ENCODE results near the gene HIVEP3.

Gene HIVEP3

GRCh38 chr1:41891199-41891896 is 27.4 kb downstream of the HIVEP3 start:
- H3K4me1 ChIP-seq (ENCODE audit: control insufficient read depth, insufficient read depth, low read length): peaks cover 2% of the 10 kb centered on the region; the same call in 1 of the 2 replicates
- H3K36me3 ChIP-seq (ENCODE audit: control insufficient read depth in 2 of 2, insufficient read depth in 1 of 2, low read length in 2 of 2): no peaks in the 10 kb centered on the region
- ChIA-PET CTCF (no interaction called here), POLR2A (interaction anchor here (0.7 kb wide), 1 partner anchor 29 kb away, joined by 3 read pairs; no protein-coding TSS in a partner anchor)
- TF ChIP-seq PRDM1 (tag by site-specific recombination; IDR thresholded peaks at IDR 0.05): peak; percentile 52
- no peak for TF ChIP-seq PRDM2 (tag by site-specific recombination; IDR thresholded peaks at IDR 0.05; ENCODE audit: borderline replicate concordance)
- no peak for TF ChIP-seq ZNF341 (tag by site-specific recombination; IDR thresholded peaks at IDR 0.05; ENCODE audit: low read depth)
- H3K4me3 ChIP-seq (ENCODE audit: low read depth, low read length): no peak overlapping the region
- no peak overlapping the region for H3K27ac ChIP-seq (ENCODE audit: extremely low read depth, low read depth, low read length)
- H3K9me3 ChIP-seq (ENCODE audit: control insufficient read depth, insufficient read depth, low read depth, low read length): no peaks in the 10 kb centered on the region

GRCh38 chr1:41890825-41891198 is 27.9 kb downstream of the HIVEP3 start:
- H3K4me1 ChIP-seq (ENCODE audit: control insufficient read depth, insufficient read depth, low read length): peaks cover 2% of the 10 kb centered on the region; the same call in 1 of the 2 replicates
- no peak overlapping the region for H3K4me3 ChIP-seq (ENCODE audit: low read depth, low read length)
- ChIA-PET CTCF (interaction anchor here (0.6 kb wide), 1 partner anchor 49 kb away, joined by 3 read pairs; no protein-coding TSS in a partner anchor), POLR2A (no interaction called here)
- TF ChIP-seq ZNF335 (tag by site-specific recombination; conservative IDR thresholded peaks at IDR 0.05) (peak; percentile 49), ZNF610 (tag by site-specific recombination; IDR thresholded peaks at IDR 0.05; ENCODE audit: borderline replicate concordance) (no peak), ZBTB8A (tag by site-specific recombination; IDR thresholded peaks at IDR 0.05) (no peak), ZNF792 (tag by site-specific recombination; IDR thresholded peaks at IDR 0.05) (no peak)
- no peak overlapping the region for H3K27ac ChIP-seq (ENCODE audit: extremely low read depth, low read depth, low read length)
- H3K36me3 ChIP-seq (ENCODE audit: control insufficient read depth in 2 of 2, insufficient read depth in 1 of 2, low read length in 2 of 2): no peaks in the 10 kb centered on the region
- no peaks in the 10 kb centered on the region for H3K9me3 ChIP-seq (ENCODE audit: control insufficient read depth, insufficient read depth, low read depth, low read length)

- Histone ChIP-seq H3K27ac (ENCODE audit: extremely low read depth, low read depth, low read length) (no peak overlapping the region), H3K4me1 (ENCODE audit: control insufficient read depth, insufficient read depth, low read length) (peaks cover 2% of the 10 kb centered on the region; the same call in 1 of the 2 replicates), H3K9me3 (ENCODE audit: control insufficient read depth, insufficient read depth, low read depth, low read length) (no peaks in the 10 kb centered on the region), H3K36me3 (ENCODE audit: control insufficient read depth in 2 of 2, insufficient read depth in 1 of 2, low read length in 2 of 2) (no peaks in the 10 kb centered on the region), H3K4me3 (ENCODE audit: low read depth, low read length) (no peak overlapping the region)
- POLR2A ChIA-PET: no interaction called here
- TF ChIP-seq GLIS2 (tag by site-specific recombination; IDR thresholded peaks at IDR 0.05): no peak
- TF ChIP-seq ZFHX2 (tag by site-specific recombination; conservative IDR thresholded peaks at IDR 0.05): no peak
- no peak for TF ChIP-seq ZNF16 (tag by site-specific recombination; IDR thresholded peaks at IDR 0.05; ENCODE audit: low read depth)
- no peak for TF ChIP-seq ZNF155 (tag by site-specific recombination; IDR thresholded peaks at IDR 0.05)
- no peak for TF ChIP-seq PRDM10 (tag by site-specific recombination; IDR thresholded peaks at IDR 0.05)
- TF ChIP-seq ZNF585B (tag by site-specific recombination; IDR thresholded peaks at IDR 0.05): no peak
- no peak for TF ChIP-seq ZNF843 (tag by site-specific recombination; IDR thresholded peaks at IDR 0.05)
- TF ChIP-seq ZNF423 (tag by site-specific recombination; IDR thresholded peaks at IDR 0.05): no peak
- CTCF ChIA-PET: interaction anchor here (0.6 kb wide), 1 partner anchor 176 kb away, joined by 3 read pairs; no protein-coding TSS in a partner anchor
These were observed 29.0 kb downstream of the HIVEP3 start for GRCh38 chr1:41889506-41890414.

Data from HEK293 (cell line).